HG03039 (cell line): ENCODE measurements around the gene SMAD3.
"Not testable (repeated sequence)": the region's sequence is repeated elsewhere in the genome, so short reads cannot be mapped to it uniquely, and the experiment has no call there.

ENCODE experiments used
- ATAC-seq: cut with Tn5 transposase; IDR thresholded peaks from one replicate; pipeline ENCODE4 v1.9.1; 2021; ENCODE audit warnings: mild to moderate bottlenecking, moderate library complexity; ENCODE audit not compliant: unreplicated experiment

The SMAD3 gene

DNA sequence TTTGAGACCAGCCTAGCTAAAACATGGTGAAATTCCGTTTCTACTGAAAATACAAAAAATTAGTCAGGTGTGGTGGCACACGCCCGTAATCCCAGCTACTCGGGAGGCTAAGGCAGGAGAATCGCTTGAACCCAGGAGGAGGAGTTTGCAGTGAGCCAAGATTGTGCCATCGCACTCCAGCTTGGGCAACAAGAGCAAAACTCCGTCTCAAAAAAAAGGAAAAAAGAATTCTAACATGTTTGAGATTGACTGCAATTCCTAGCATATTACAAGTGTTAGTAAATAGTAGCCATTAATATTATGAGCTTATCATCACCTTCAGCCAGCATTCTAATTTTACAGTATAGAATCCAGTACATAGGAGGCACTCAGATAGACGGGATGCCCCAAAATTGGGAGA lies 57.9 kb downstream of the SMAD3 start:
- not testable (repeated sequence) for ATAC-seq

DNA sequence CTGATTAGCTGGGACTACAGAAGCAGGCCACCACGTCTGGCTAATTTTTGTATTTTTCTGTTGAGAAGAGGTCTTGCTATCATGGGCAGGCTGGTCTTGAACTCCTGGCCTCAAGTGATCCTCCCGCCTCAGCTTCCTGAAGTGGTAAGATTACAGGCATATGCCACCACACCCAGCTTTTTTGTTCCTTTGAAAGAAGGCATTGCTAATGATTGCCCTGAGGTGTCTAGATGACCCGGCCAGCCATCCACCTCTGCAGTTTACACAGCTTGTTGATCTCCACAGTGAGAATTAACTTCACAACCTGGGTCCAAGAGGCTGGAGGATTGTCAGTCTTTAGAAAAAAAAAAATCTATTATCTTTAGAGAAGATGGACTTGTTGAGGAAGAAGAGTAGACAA lies 58.7 kb downstream of the SMAD3 start:
- no peak for ATAC-seq

- ATAC-seq = no peak
Observed at GRCh38 chr15:67124911-67125588, 59.6 kb downstream of the SMAD3 start.

GRCh38 chr15:67125589-67126502 lies 60.4 kb downstream of the SMAD3 start:
- ATAC-seq = no peak

DNA sequence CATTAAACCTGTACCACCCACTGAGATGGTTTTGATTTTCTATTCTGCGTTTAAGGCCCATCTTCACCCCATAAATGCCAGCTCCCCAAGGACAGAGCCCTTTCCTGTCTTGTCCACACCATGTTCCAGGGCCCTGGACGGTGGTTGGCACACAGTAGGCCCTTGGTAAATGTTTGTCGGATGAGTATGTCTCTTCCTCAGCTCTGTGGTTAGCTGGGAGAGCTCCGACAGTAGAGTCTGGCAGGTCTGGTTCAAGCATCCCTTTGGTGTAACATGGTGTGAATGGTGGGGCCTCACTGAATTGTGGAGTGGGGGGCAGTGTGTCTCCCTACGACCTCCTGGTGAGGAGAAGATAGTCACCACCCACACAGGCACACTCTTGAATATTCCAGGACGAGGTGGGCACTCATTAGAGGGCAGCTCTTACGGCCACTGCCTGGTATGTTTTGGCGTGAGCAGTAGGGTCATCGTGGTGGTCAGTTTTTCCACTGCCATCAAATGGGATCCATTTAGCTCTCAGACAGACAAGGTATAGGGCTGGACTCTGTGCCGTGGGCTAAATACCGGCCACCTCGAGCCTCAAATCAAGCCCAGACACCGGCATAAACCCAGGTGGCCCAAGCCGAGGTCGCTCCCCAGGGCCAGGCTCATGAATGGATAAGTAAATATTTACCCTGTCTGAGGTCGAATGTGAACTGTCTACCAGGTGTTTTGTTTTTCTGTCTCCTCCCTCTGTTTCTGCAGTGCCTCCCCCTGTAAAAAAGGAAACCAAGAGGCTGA lies 61.3 kb downstream of the SMAD3 start:
- ATAC-seq = no peak

DNA sequence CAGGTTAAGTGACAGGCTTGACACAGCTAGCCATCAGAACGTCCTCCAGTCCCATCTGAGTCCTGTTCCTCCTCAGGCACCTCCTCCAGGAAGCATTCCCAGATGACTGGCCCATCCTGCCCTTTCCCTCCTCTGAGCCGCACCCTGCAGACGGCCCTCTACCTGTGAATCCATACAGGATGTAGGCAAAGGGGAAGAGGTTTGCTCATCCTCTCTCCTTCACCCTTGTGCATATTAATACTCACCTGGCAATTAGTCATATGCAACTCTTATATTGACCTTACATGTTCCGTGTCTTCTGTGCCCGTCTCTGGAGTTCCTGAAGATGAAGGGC lies 61.9 kb downstream of the SMAD3 start:
- ATAC-seq = no peak

- ATAC-seq = no peak
Observed at GRCh38 chr15:67127965-67128364, 62.6 kb downstream of the SMAD3 start.

- ATAC-seq = no peak
Observed at GRCh38 chr15:67130166-67130565, 64.8 kb downstream of the SMAD3 start.

- no peak for ATAC-seq
Observed at GRCh38 chr15:67130673-67131601, 65.5 kb downstream of the SMAD3 start.

DNA sequence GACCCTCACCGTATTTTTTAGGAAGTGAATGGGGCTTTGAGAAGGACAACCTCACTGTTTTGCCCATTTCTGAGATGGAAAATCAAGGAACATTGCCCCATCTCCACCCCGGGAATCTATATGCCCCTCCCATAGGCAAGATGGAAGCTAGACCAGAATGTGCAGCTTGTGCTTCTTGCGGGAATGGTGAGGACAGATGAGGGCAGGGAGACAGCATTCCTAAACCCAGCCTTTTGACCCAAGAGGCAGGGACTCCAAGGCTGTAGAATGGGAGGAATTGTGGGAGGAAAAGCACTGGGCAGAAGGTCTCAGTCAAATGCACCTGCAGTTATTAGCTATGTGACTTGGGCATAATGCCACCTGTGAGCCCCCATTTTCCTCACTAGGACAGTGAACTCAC lies 66.9 kb downstream of the SMAD3 start:
- ATAC-seq = no peak

GRCh38 chr15:67133026-67133425 lies 67.6 kb downstream of the SMAD3 start:
- ATAC-seq = no peak

DNA sequence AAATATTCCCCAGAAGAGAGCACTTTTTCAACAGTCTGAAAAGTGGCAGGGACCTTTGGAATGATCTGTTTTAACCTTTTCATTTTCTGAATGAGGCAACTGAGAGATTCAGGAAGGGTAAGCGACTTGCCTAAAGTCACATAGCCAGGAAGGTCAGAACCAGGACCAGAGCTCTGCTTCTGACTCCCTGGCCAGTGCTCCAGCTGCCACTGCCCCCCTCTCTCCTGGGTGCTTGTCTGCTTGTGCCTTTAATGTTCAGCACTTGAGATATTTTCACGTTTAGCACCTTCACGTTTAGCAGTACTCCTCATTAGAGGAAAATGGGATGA lies 68.3 kb downstream of the SMAD3 start:
- peak; percentile 12 for ATAC-seq

DNA sequence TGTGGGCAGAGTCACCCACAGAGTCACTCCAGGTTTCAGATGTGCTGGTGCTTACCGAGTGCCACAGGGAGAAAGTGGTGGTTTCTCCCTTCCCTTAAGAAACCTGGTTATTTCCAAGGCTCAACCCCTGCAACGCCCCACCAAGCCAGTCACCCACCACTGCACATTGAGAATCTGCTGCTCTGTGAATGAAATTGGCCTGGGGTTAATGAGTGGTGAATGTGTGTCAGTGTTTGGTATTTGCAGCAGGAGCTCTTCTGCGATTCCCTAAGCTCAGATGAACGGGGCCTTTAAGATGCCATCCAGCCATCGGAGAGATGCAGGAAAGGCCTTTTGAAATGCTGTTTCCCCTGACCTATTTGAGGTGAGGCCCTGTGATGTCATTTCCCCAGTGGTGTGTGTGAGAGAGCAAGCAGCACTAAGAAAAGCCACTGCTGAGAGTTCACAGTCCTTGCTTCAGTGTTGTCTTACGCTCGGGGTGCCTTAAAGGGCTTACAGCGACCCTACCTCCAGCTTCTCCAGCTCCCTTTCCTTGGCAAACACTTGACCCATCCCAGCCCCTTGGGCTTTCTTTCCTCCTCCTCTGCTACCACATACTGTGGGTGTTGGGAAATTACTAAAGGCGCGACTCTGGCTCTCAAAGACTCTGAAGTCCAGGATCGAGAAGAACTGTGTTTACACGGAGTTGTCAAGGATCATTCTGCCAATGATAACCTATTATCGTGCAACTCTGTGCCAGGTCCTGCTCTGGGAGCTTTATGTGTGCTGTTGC lies 68.9 kb downstream of the SMAD3 start:
- ATAC-seq = peak; percentile 45

DNA sequence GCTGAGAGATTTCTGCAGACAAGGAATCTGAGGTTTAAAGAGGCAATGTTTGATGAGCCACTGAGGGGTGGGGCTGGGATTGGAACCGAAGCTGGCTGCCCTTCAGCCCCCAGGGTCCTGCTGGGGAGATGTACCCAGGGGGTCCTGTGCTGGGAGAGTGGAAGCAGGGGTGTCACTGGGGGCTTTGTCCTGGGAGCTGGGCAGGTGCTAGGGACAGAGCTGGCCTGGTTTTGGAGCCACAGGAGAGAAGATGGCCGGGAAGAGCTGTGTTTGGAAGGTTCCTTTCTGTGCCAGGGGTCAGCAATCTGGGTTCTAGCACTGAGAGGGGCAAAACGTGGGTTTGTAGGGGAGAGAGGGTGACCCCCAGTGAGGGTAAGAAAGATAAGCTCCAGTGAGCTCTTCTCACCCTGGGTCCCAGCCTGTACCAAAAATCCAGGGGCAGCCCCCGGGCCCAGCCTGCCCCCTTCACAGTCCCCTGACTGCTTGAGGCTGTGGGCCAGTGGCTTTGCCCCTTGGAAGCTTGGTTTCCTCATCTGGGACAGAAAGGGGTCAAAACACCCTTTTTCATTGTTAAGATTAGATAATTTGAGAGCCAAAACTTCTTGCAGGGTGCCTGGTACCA lies 69.6 kb downstream of the SMAD3 start:
- no peak for ATAC-seq

GRCh38 chr15:67135494-67135893 lies 70.1 kb downstream of the SMAD3 start:
- no peak for ATAC-seq

GRCh38 chr15:67136802-67137201 lies 71.4 kb downstream of the SMAD3 start:
- no peak for ATAC-seq

DNA sequence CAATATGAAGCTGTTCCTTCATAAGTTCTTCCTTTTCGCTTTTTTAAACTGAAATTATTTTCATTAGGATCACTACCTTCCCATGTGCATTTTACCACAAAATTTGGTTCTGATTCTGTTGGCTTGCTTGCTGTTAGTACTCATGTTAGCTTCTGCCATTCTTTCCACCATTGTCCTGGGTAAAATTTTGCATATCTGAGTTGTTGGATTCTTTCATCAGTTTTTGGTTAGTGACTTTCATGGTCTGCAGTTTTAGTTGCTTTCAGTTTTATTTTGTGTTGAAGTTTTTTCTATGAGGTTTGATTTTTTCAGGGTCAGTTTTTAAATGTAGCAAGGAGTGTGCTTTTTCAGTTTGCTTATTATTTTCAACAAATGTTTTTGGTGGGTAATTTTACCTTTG lies 71.9 kb downstream of the SMAD3 start:
- no peak for ATAC-seq

DNA sequence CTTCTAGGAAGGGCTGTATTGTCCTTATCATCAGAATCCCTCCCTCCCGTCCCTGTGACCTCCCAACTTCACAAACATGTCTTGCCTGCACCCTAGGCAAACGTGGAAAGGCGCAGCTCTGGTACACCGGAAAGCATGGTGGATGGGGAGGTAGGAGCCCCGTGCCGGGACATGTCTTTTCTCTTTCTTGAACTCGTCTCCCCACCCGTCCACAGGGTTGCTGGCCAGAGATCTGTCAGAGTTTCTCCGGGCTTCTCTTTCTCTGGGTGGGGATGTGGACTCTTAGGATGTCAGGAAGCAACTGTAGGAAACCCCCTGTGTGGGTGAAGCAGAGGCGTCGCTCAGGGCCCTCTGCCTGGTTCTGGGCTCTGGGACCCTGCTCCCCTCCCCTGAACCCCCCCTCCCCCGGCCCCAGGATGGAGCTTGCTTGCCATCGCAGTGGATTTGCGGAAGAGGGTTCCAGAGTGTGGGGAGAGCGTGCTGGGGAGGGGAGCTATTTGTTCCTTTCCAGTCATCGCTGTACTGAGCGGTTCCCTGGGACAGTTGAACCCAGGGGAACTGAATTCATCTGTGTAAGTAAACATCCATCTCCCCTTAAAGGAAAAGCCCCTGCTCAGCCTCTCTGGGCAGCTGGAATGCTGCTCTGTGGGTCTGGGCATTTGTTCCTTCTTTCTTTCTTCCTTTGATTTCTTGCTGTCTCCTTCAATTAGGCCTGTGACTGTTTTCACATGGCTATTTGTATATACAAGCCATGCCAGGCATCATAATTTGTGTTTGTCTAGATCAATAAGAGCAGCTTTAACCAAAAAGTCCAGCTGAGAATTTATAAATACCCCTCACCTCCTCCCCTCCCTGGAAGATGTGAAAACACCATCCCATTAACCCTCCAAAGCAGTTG lies 72.8 kb downstream of the SMAD3 start:
- no peak for ATAC-seq
